Bronchial epithelial cell (primary cell): Measurements from ENCODE around the gene CKMT2. TPM values are rescaled to one million over a fixed set of nuclear protein-coding genes. Genes with fewer than 3 reads are reported as not detected.
A peak's percentile ranks its signal among the peaks of the same experiment; 100 is the strongest.

Experiments used
- DNase-seq: peaks from one replicate; pipeline ENCODE4 v3.0.0-alpha.2; 2010; ENCODE audit warnings: low read depth
- FAIRE-seq: peaks from 2 replicates; lab custom pipeline; 2011; peaks lifted over from hg19 to GRCh38; lab: Jason Lieb, UNC
- H3K27me3 ChIP-seq: 2 replicates; pipeline ENCODE4 v1.5.1; 2011; ENCODE audit warnings: low read length; ENCODE audit not compliant: control insufficient read depth, insufficient read depth
- H3K36me3 ChIP-seq: 2 replicates; pipeline ENCODE4 v1.5.1; 2011; ENCODE audit warnings: low read length; ENCODE audit not compliant: control insufficient read depth, insufficient read depth
- H3K4me3 ChIP-seq: 2 replicates; pipeline ENCODE4 v1.5.1; 2011; ENCODE audit warnings: mild to moderate bottlenecking, low read depth, low read length, control low read depth
- total RNA-seq: library from RNA; depleted of rRNA; stranded (reverse); fragments of >200 nt; gene quantifications from 2 replicates; pipeline ENCODE4 v1.2.1, GENCODE V29; 2014
- TF ChIP-seq, protein P1 (sequence below): IDR thresholded peaks from 2 replicates; pipeline ENCODE4 v1.5.1; 2011; ENCODE audit warnings: mild to moderate bottlenecking, moderate library complexity, low read length, control low read depth, inconsistent platforms; ENCODE audit not compliant: insufficient read depth, severe bottlenecking

The CKMT2 gene
- total RNA-seq, 1 donor from 2014 or later, result not detected

GRCh38 chr5:81209386-81209785, 23.7 kb upstream of the CKMT2 start:
- Histone ChIP-seq H3K4me3 (no peak overlapping the region), H3K27me3 (no peaks in the 10 kb centered on the region), H3K36me3 (no peaks in the 10 kb centered on the region)
- no peak for DNase-seq
- TF ChIP-seq, protein P1, sequence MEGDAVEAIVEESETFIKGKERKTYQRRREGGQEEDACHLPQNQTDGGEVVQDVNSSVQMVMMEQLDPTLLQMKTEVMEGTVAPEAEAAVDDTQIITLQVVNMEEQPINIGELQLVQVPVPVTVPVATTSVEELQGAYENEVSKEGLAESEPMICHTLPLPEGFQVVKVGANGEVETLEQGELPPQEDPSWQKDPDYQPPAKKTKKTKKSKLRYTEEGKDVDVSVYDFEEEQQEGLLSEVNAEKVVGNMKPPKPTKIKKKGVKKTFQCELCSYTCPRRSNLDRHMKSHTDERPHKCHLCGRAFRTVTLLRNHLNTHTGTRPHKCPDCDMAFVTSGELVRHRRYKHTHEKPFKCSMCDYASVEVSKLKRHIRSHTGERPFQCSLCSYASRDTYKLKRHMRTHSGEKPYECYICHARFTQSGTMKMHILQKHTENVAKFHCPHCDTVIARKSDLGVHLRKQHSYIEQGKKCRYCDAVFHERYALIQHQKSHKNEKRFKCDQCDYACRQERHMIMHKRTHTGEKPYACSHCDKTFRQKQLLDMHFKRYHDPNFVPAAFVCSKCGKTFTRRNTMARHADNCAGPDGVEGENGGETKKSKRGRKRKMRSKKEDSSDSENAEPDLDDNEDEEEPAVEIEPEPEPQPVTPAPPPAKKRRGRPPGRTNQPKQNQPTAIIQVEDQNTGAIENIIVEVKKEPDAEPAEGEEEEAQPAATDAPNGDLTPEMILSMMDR, result no peak
- peak; percentile 92 for FAIRE-seq

GRCh38 chr5:81209869-81210493, 23.1 kb upstream of the CKMT2 start:
- no peaks in the 10 kb centered on the region for H3K36me3 ChIP-seq
- H3K4me3 ChIP-seq, result no peak overlapping the region
- TF ChIP-seq, protein P1, result no peak
- no peaks in the 10 kb centered on the region for H3K27me3 ChIP-seq
- DNase-seq (no peak), FAIRE-seq (peak; percentile 7)

- no peak for DNase-seq
- TF ChIP-seq, protein P1, result no peak
- no peaks in the 10 kb centered on the region for H3K27me3 ChIP-seq
- no peaks in the 10 kb centered on the region for H3K36me3 ChIP-seq
- no peak overlapping the region for H3K4me3 ChIP-seq
- FAIRE-seq, result no peak
These were observed 20.8 kb upstream of the CKMT2 start for GRCh38 chr5:81212211-81212751.

DNA sequence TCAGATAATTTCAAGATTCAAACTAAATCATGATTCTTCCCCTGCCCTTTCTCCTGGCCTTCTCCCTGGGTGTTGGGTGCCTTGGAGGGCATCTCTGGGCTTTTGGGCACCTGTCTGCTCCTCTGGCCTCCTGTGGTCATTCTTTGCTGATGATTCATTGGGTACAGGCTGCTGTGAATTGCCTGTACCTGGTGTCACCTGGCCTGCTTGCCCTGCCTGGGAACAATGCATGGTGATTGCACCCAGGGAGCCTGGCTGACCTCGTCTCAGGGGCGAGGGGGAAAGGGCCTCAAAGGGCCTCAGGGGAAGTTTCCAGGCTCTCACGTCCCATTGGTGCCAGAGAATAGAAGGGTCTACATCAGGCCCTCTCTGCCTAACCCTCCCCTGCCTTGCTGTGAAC, 20.1 kb upstream of the CKMT2 start:
- no peak overlapping the region for H3K4me3 ChIP-seq
- H3K27me3 ChIP-seq, result no peaks in the 10 kb centered on the region
- DNase-seq (no peak), FAIRE-seq (no peak)
- no peaks in the 10 kb centered on the region for H3K36me3 ChIP-seq
- TF ChIP-seq, protein P1, result no peak

- Histone ChIP-seq H3K36me3 (no peaks in the 10 kb centered on the region), H3K27me3 (no peaks in the 10 kb centered on the region), H3K4me3 (no peak overlapping the region)
- DNase-seq, result no peak
- no peak for FAIRE-seq
- TF ChIP-seq, protein P1, result no peak
These were observed 18.3 kb upstream of the CKMT2 start for GRCh38 chr5:81214848-81215247.

GRCh38 chr5:81216152-81216551, 17.0 kb upstream of the CKMT2 start:
- Histone ChIP-seq H3K4me3 (no peak overlapping the region), H3K36me3 (no peaks in the 10 kb centered on the region), H3K27me3 (no peaks in the 10 kb centered on the region)
- FAIRE-seq (no peak), DNase-seq (no peak)
- TF ChIP-seq, protein P1, result no peak
